Stomach smooth muscle (tissue), 2 donors: Measurements from ENCODE around the gene PLXDC1.
A peak's percentile ranks its signal among the peaks of the same experiment; 100 is the strongest.

Experiments
- H3K27ac ChIP-seq: one replicate; pipeline ENCODE4 v1.7.0; 2013; ENCODE audit warnings: mild to moderate bottlenecking, low read length, inconsistent platforms
- H3K27me3 ChIP-seq, 2 donors: one replicate each; pipeline ENCODE4 v1.7.0; 2013; ENCODE audit warnings: low read length in 2 of 2; ENCODE audit not compliant: insufficient read depth in 2 of 2, control insufficient read depth in 1 of 2
- H3K36me3 ChIP-seq, 2 donors: one replicate each; pipeline ENCODE4 v1.7.0; 2013; ENCODE audit warnings: low read length in 2 of 2; ENCODE audit not compliant: control insufficient read depth in 2 of 2, insufficient read depth in 2 of 2
- H3K4me1 ChIP-seq: one replicate; pipeline ENCODE4 v1.7.0; 2013; ENCODE audit warnings: low read length; ENCODE audit not compliant: control insufficient read depth, insufficient read depth
- H3K4me3 ChIP-seq, 2 donors: one replicate each; pipeline ENCODE4 v1.7.0; 2013; ENCODE audit warnings: low read length in 2 of 2
- H3K9ac ChIP-seq, 2 donors: one replicate each; pipeline ENCODE4 v1.7.0; 2013; ENCODE audit warnings: low read length in 2 of 2, mild to moderate bottlenecking in 1 of 2
- H3K9me3 ChIP-seq, 2 donors: one replicate each; pipeline ENCODE4 v1.7.0; 2013; ENCODE audit warnings: low read length in 2 of 2; ENCODE audit not compliant: control insufficient read depth in 2 of 2
- donor health status: healthy.
- donor health status: Pancreatic carcinoma.

Gene PLXDC1

DNA sequence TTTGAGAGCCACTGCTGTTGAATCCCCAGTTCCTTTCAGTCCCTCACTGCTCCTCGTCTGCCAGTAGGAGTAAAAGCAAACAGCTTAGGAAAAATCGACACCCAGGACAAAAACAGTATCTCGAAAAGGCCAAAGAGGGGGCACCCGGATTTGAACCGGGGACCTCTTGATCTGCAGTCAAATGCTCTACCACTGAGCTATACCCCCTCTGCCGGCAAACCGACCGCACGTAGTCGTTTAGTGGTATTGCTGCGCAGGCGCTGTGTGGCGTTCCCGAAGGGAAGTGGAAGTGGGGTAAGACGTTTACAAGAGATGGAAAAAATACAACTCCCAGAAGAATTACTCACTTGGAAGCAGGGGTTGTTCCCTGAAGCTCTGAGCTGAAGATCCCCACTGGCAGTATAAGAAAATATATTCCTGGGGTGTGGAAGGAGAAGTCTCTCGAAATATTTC lies 2.2 kb upstream of the PLXDC1 start:
- peak overlapping the region; percentile 91 to 99 for H3K4me3 ChIP-seq
- peak overlapping the region; percentile 86 to 89 for H3K9ac ChIP-seq
- H3K27ac ChIP-seq, result peak overlapping the region; percentile 79
- H3K9me3 ChIP-seq, result no peaks in the 10 kb centered on the region
- no peaks in the 10 kb centered on the region for H3K36me3 ChIP-seq
- peaks cover 29% of the 10 kb centered on the region for H3K4me1 ChIP-seq
- peaks cover 11 to 13% of the 10 kb centered on the region in 2 donors for H3K27me3 ChIP-seq

DNA sequence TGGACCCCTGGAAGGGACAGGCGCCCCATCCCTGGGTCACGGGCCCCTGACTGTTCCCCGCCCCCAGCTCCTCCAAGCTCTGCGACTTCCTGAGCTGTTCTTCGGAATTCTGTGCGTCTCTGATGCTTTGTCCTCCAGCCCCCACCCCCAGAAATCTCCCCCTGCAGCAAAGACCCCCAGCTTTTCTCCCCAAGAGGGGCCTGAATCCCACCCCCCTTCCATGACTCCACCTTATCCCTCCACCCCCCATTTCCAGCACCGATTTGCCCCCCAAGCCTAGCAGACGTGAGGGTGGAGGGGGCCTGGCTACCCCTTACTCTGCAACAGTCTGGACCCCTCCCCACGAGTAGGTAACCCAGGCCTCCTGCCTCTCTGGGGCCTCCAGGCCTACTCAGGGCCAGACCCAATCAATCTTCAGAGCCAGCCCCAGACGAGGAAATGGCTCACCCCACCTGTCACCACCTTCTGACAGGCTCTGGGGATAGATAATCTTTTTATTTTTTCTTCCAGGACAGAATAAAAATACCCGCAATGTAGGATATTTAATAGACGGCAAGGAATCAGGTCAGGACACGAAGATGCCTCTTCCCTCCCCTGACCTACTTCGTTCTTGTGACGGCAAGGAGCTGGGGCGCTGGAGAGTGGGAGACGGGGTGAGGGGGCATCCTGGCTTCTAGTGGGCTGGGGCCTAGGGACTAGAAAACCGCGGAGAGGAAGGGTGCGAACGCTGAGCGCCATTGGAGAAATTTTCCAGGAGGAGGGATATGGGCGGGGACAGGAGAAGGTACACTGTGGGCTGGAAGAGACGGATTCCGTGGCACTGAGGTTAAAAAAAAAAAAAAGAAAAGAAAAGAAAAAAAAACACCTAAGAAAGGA lies 744 bp upstream of the PLXDC1 start:
- peak overlapping the region; percentile 91 to 99 for H3K4me3 ChIP-seq
- peak overlapping the region in 1 of 2 donors; percentile 89 for H3K9ac ChIP-seq
- H3K36me3 ChIP-seq, result no peaks in the 10 kb centered on the region
- H3K27ac ChIP-seq, result peak overlapping the region; percentile 79
- H3K9me3 ChIP-seq, result no peaks in the 10 kb centered on the region
- H3K27me3 ChIP-seq, result peaks cover 11 to 16% of the 10 kb centered on the region in 2 donors
- peaks cover 29% of the 10 kb centered on the region for H3K4me1 ChIP-seq

DNA sequence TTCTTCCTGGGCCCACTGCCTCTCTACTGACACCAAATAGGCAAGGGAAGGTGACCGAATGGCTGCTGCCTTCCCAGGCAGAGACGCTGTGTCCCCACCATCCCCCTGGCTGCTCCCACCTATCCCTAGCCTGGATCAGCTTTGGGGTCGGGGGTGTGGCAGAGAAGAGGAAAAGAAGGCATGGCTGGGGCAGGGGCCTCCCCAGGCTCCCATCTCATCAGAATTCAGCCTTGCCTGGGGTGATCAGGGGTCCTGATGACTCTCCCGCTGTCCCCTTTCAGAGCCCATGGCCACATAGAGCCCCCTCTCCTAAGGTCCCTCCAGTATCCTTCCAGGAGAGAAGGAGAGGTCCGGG lies 665 bp downstream of the PLXDC1 start:
- Histone ChIP-seq H3K27ac (no peak overlapping the region), H3K9ac (peak overlapping the region in 1 of 2 donors; percentile 21), H3K27me3 (peaks cover 11 to 17% of the 10 kb centered on the region in 2 donors)

DNA sequence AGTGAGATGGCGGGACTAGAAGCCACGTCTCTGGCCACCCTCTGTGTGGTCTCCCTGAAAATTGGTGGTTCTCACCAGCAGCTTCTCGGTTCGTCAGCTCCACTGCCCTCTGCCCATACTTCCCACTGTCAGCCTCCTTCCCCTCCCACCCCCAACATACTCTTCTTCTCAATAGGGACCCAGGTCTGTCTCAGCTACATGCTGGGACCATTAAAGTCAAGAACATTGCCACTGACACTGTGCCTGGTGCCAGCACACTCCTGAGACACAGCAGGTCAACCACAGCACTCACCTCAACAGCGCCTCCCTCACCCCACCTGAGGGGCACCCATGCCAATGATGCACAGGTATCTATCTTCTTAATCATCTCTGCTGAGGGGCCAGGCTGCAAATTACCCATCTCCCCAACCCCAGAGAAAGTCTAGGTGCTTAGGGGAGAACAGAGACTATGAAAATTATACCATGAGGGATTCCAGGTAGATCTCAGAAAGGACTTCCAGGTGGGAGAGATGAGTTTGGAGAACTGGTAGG lies 1.3 kb downstream of the PLXDC1 start:
- Histone ChIP-seq H3K27ac (no peak overlapping the region), H3K27me3 (peaks cover 11 to 17% of the 10 kb centered on the region in 2 donors), H3K4me3 (peak overlapping the region in 1 of 2 donors; percentile 63)

More for the DNA sequence above, 665 bp downstream of the PLXDC1 start:
- Histone ChIP-seq H3K9me3 (no peaks in the 10 kb centered on the region), H3K36me3 (no peaks in the 10 kb centered on the region), H3K4me1 (peaks cover 29% of the 10 kb centered on the region), H3K4me3 (peak overlapping the region in 1 of 2 donors; percentile 63)

DNA sequence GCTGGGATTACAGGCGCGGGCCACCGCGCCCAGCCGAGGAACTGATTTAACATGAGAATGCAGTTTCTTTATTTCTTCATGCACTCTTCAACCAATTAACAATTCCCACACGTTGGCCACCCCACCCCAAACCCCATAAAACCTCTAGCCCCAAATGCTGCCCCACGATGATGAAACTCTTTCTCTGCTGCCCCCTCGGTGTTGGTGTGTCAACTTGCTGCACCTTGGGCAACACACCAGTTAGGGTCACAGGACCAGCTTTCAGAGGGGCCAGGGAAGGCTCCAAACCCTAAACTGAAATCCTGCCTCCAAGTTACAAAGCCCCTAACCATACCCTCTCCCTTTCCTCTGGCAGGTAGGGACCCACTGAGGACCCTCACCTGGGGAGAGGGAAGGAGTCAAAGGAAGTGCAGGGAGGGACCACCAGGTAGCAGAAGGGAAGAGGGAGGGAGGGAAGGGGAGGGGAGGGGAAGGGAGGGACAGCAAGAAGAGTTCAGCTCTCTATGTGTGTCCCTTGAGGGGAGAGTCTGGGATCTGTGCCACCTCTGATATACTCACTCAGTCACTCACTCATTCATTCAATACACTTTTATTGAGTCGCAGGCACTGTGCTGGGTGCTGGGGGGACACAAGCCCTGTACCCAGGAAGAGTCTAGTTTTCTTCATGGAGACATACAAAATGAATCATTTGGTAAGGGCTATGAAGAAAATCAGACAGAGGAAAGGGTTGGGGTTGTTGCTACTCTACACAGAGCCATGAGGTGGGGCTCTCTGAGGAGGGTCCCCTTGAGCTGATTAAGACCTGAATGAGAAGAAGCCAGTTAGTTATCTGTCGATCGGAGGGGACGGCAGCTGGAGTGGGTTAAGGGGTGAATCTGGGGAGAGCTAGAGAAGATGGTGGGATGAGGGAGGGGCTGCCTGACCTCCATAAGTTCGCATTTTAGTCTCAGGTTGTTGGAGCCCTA lies 3.9 kb downstream of the PLXDC1 start:
- Histone ChIP-seq H3K9me3 (no peaks in the 10 kb centered on the region), H3K9ac (no peak overlapping the region), H3K36me3 (no peaks in the 10 kb centered on the region), H3K4me1 (peaks cover 38% of the 10 kb centered on the region), H3K27ac (no peak overlapping the region), H3K4me3 (no peak overlapping the region), H3K27me3 (peaks cover 11 to 17% of the 10 kb centered on the region in 2 donors)

More for the DNA sequence above, 1.3 kb downstream of the PLXDC1 start:
- Histone ChIP-seq H3K4me1 (peaks cover 30% of the 10 kb centered on the region), H3K36me3 (no peaks in the 10 kb centered on the region), H3K9me3 (no peaks in the 10 kb centered on the region), H3K9ac (no peak overlapping the region)

DNA sequence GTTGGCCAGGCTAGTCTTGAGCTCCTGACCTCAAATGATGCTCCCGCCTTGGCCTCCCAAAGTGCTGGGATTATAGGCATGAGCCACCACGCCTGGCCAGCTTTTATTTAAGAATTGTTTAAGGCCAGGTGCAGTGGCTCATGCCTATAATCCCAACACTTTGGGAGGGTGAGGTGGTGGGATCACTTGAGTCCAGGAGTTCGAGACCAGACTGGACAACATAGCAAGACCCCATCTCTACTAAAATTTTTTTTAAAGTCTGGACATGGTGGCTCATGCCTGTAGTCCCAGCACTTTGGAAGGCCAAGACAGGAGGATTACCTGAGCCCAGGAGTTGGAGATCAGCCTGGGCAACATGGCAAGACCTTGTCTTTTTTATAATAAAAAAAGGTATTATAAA lies 5.2 kb downstream of the PLXDC1 start:
- Histone ChIP-seq H3K9me3 (no peaks in the 10 kb centered on the region), H3K36me3 (no peaks in the 10 kb centered on the region), H3K9ac (no peak overlapping the region), H3K27ac (no peak overlapping the region), H3K4me1 (peaks cover 27% of the 10 kb centered on the region), H3K4me3 (no peak overlapping the region), H3K27me3 (peaks cover 11 to 17% of the 10 kb centered on the region in 2 donors)

DNA sequence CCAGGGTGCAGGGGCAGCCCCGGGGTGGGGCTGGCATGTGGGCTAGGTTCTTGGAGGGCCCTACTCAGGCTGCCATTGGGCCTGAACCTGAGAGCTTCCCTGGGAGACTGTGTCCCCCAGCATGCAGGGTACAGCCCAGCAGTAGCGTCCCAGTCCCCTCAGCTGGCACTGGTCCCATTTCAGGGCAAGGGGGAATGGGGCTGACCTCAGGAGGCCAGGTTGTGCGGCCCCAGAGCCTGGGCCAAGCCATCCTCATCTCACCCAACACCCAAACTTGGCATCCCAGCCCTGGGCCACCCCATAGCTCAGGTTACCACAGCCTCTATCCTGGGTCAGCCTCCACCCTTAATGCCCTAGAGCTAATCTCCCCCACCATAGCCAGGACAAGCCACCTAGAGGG lies 6.3 kb downstream of the PLXDC1 start:
- no peaks in the 10 kb centered on the region for H3K9me3 ChIP-seq
- H3K4me1 ChIP-seq, result peaks cover 18% of the 10 kb centered on the region
- no peak overlapping the region for H3K27ac ChIP-seq
- H3K9ac ChIP-seq, result no peak overlapping the region
- H3K4me3 ChIP-seq, result no peak overlapping the region
- H3K36me3 ChIP-seq, result no peaks in the 10 kb centered on the region
- peaks cover 2 to 5% of the 10 kb centered on the region in 2 donors for H3K27me3 ChIP-seq

DNA sequence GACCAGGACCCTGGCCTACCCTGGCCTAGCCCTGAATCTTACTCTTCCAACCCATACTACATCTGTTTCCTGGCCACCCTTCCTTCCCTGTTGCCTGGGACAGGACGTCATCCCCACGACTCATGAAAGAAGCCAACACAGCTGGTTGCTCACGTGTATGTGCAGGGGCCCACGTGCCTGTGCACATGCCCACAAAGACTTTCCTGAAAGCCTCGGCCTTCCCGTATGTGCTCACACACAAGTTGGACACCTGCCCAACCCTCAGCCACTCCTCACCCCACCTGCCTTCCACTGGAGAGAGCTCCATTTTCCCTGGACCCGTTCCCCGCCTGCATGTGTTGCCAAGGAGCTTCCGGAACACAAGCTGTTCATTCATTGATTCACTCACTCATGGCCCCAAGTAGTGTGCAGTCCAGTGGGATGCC lies 7.0 kb downstream of the PLXDC1 start:
- Histone ChIP-seq H3K4me1 (peaks cover 18% of the 10 kb centered on the region), H3K27me3 (peaks cover 0 to 4% of the 10 kb centered on the region in 2 donors), H3K36me3 (no peaks in the 10 kb centered on the region), H3K4me3 (no peak overlapping the region), H3K27ac (no peak overlapping the region), H3K9ac (no peak overlapping the region), H3K9me3 (no peaks in the 10 kb centered on the region)

DNA sequence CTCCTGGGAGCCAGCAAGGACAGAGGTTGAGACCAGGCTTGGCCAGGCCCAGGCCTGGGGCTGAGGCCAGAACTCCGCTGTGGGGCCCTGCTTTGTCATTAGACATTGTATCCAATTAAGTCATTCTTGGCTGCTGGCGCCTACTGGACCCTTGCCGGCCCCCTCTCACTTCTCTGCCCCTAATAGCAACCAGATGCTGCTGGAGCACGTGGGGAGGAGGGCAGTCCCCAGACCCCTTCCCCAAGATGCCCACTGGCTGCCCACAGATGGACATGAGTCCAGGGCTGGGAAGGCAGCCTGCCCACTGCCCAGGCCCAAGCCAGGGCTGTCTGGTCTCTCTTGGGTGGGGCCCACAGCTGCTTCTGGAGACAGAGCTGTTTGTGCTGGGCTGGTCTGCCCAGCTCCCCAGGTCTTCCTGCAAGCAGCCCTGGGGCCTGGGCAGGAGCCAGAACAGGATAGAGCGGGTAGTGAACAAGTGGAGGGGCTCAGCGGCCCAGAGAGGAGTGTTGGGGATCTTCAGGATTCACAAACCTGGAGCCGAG lies 7.8 kb downstream of the PLXDC1 start:
- peak overlapping the region; percentile 49 for H3K27ac ChIP-seq

More for the DNA sequence above, 7.8 kb downstream of the PLXDC1 start:
- peaks cover 0 to 4% of the 10 kb centered on the region in 2 donors for H3K27me3 ChIP-seq
- no peaks in the 10 kb centered on the region for H3K9me3 ChIP-seq
- no peak overlapping the region for H3K4me3 ChIP-seq
- H3K4me1 ChIP-seq, result peaks cover 18% of the 10 kb centered on the region
- H3K9ac ChIP-seq, result no peak overlapping the region
- H3K36me3 ChIP-seq, result no peaks in the 10 kb centered on the region
